HG03175 (cell line): ENCODE results near the gene GSTO1.
A peak's percentile ranks its signal among the peaks of the same experiment; 100 is the strongest.

Experiments
- ATAC-seq: cut with Tn5 transposase; IDR thresholded peaks from one replicate; pipeline ENCODE4 v1.9.1; 2021; ENCODE audit warnings: mild to moderate bottlenecking, moderate library complexity; ENCODE audit not compliant: unreplicated experiment

The GSTO1 gene

DNA sequence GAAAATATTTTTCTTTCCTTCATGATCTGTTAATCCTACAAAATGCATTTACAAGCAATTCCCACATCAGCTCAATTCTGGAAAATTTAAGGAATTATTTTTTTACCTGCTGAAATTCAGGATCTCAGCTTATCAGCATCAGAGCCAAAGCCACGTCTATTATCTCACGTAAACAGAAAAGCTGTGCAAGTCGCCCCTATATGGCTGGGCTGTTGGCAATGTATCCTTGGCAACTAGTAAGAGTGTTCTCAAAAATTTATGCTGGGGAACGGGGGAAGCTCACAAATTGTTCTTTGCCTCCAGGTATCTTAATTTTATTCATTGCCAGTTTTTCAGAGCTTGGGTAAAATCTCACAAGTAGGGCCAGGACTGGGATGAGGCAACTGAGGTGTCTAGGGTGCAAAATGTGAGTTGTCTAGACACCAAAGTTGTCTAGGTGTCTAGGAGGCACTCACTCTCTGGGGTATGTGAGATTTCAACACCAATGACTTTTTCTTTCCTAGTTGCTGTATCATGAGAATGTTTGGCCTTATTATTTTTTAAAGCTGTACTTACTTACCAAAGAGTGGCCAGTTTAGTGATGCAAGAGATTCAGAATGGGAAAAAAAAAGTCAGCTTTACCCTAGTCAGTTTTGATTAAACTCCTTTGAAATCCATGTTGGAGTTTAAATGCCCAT, 19.3 kb downstream of the GSTO1 start:
- ATAC-seq = no peak

- ATAC-seq = peak; percentile 75
Measured at GRCh38 chr10:104274762-104275721, 20.4 kb downstream of the GSTO1 start.

DNA sequence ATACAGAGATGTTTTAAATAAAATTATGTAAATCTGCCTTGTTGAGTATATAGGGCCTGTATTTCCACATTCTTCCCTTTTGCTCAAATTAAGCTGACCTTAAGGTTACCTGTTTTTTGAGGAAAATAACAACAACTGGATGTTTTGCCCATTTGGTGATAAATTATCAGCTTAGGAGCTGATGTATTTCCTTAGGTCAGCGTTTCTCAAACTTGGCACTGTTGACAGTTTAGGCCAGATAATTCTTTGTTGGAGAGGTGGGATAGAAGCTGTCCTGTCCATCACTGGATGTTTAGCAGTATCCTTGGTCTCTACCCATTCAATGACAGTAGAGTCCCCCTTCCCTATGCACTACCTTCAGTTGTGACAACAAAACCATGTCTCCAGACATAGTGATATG, 21.5 kb downstream of the GSTO1 start:
- ATAC-seq = no peak

GRCh38 chr10:104277785-104278184, 23.1 kb downstream of the GSTO1 start:
- no peak for ATAC-seq

GRCh38 chr10:104279550-104280259, 25.0 kb downstream of the GSTO1 start:
- no peak for ATAC-seq

- ATAC-seq = no peak
Measured at GRCh38 chr10:104281694-104282093, 27.0 kb downstream of the GSTO1 start.

GRCh38 chr10:104284846-104285245, 30.2 kb downstream of the GSTO1 start:
- no peak for ATAC-seq

GRCh38 chr10:104286939-104287338, 32.2 kb downstream of the GSTO1 start:
- no peak for ATAC-seq

DNA sequence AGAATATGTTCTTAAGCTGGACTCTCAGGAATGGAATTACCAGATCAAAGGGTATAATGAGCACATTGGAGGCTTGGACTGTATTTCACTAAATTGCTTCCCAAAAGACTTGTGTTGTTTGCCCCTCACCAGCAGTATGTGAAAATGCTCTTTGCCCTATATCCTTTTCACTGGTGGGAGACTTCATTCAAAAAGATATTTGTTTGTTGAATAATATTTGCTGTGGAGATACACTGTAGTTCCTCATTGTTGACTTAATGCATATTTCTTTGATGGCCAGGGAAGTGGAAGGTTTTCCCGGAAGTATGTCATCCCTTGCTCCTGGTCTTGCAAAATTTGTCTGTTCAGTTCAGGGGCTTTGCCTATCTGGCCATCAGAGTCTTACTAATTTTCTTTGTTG, 33.7 kb downstream of the GSTO1 start:
- ATAC-seq = no peak

- peak; percentile 99 for ATAC-seq
Measured at GRCh38 chr10:104291439-104291951, 36.8 kb downstream of the GSTO1 start.

GRCh38 chr10:104293011-104293410, 38.3 kb downstream of the GSTO1 start:
- ATAC-seq = no peak

DNA sequence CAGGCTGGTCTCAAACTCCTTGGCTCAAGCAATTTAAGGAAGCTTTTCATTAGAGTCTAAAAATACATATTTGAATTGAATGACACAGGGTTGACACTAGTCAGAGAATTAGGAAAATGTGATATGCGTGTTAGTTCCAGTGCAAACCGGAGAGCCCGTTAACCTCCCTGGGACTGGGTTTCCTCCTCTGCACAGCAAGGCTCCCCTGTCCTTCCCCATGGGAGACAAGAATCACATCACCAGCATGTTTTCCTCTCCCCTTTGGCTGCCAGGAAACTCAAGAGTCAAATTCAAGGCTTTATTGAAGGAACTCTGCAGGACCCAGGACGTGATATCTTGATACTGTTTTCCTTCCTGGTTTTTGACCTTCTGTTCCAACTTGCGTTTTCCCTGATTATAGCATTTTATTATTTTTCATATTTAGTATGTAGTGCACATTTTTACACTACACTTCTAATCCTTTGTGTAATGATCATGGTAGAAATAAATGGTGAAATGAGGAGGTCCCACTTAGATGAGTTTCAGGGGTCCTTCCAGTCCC, 39.2 kb downstream of the GSTO1 start:
- no peak for ATAC-seq

- no peak for ATAC-seq
Measured at GRCh38 chr10:104296687-104297436, 42.2 kb downstream of the GSTO1 start.

DNA sequence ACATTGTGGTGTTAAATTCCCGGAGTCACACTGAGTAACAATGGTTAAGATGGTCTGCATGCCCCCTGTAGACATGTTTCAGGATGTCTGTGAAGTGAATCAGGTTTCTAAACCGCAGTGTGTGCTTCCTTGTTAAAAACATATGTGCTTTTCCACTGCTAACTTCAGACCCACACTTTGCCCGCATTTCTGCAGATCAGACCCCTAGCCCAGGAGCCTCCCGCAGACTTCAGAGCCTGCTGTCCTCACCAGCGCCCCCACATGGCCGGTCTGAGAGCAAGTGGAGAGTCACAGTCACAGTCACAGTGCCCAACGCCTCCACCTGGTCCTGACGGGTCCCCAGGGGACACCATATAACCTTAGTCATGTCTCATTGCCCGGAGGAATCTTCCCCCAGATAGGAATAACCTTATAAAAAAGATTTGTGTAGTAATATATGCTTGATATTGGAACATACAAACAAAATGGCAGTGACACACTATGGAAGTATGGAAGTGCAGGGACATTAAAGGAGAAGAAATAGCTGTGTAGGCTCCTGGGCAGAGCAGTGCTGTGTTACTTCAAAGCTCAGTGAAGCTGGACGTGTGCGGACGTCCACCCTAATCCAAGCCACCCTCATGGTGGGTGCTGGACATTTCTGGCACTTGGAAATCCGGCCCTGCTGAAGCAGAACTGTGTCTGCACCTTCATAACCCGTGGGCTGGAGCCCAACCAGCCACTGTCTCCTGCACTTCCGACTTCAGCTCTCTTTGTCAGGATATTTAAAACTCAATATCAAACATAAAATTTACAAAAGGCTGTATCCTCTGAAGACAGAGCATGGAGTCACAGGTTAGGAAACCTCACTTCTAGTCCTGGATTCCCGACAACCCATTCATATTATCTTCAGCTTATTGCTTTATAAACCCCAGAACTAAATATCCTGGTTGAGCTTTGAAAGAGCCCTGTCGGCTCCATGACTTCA, 43.3 kb downstream of the GSTO1 start:
- ATAC-seq = no peak

GRCh38 chr10:104299031-104299904, 44.6 kb downstream of the GSTO1 start:
- no peak for ATAC-seq

DNA sequence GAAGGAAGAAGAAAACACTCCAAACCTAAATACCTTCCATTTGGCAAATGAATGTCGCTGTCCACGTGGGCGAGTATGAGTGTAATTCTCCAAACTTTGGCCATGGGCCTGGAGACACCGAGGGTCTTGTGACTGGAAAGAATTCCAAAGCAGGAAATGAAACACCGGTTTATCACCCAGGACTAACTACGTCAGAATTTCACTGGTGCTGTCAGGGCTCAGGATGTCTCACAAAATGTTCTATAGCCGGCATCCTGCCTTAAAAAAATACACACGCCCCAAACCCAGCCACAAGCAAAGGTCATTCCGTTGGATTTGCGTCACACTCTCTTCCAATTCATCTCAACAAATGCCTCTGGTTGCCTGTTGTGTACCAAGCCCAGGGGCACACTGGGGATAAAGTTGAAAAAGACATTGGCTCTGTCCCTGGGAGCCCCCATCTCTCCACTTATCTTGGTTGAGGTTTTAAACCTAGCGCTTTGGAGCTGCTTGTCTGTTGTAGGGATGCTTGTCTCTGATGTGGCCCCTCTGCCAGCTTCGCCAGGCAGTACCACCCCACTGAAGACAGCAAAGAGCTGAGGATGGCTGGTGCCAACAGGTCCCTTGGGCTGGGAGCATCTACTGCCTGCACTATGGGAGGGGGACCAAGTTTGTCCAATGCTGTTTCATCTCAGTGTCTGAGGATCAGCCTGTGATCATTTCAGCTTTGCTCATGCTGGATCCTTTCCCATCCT, 45.5 kb downstream of the GSTO1 start:
- ATAC-seq = no peak

GRCh38 chr10:104300736-104301292, 46.1 kb downstream of the GSTO1 start:
- ATAC-seq = no peak
